K562 (cell line): ENCODE measurements around the gene CCNI. TPM values are rescaled to one million over a fixed set of nuclear protein-coding genes. Genes with fewer than 3 reads are reported as not detected.

Experiments used
- ATAC-seq: fragments of 200-7000 bp; cut with Tn5 transposase; 3 replicates; pipeline ENCODE4 v1.9.1; 2020; ENCODE audit warnings: moderate library complexity
- BruUV-seq: library from RNA; stranded (reverse); fragments of 400-500 nt; replicated peaks from 2 replicates; lab custom pipeline; 2021; lab: Mats Ljungman, UMichigan
- CTCF ChIA-PET: fragments of 300-600 bp; formaldehyde crosslinking; extraction: SDS; loops from one replicate; lab custom pipeline; 2021; ENCODE audit warnings: low intra/inter-chr PET ratio; lab: Yijun Ruan, JAX
- POLR2A ChIA-PET: fragments of 300-600, 350-650 bp; sonication (Branson Sonifier 250); formaldehyde crosslinking; extraction: SDS; loops from one replicate; lab custom pipeline; 2021; ENCODE audit warnings: antibody characterized with exemption, inconsistent platforms; lab: Yijun Ruan, JAX
- DNase-seq, 4 experiments: peaks; one replicate each; pipeline versions ENCODE4 v3.0.0 to v3.0.0-alpha.2; 2011 to 2018; ENCODE audit warnings: low spot score in 3 of 4, mixed read lengths in 3 of 4; ENCODE audit errors: extremely low read depth in 1 of 4
- FAIRE-seq: peaks from 2 replicates; lab custom pipeline; 2011; peaks lifted over from hg19 to GRCh38; lab: Jason Lieb, UNC
- H2AFZ ChIP-seq: 2 replicates; pipeline ENCODE4 v1.6.0; 2011; ENCODE audit warnings: low read depth, low read length, control low read depth, inconsistent platforms
- H3K27ac ChIP-seq: fragments of 200-600 bp; 3 replicates; pipeline ENCODE4 v1.8.0; 2011; ENCODE audit warnings: low read depth, mild to moderate bottlenecking, control low read depth, inconsistent platforms, low read length, moderate library complexity, mixed read lengths; ENCODE audit errors: extremely low read depth
- H3K27me3 ChIP-seq, 2 experiments: fragments of 300-600 bp in 1 of 2; 2 replicates in 1 of 2; 3 replicates in 1 of 2; pipeline versions ENCODE4 v1.6.0 to v1.8.0; 2011; ENCODE audit warnings: inconsistent platforms in 2 of 2, low read length in 2 of 2, mild to moderate bottlenecking in 1 of 2, mixed read lengths in 1 of 2, moderate library complexity in 1 of 2; ENCODE audit not compliant: control insufficient read depth in 2 of 2, insufficient read depth in 2 of 2
- H3K36me3 ChIP-seq: fragments of 300-600 bp; 3 replicates; pipeline ENCODE4 v1.8.0; 2011; ENCODE audit warnings: mild to moderate bottlenecking, low read length, inconsistent platforms; ENCODE audit not compliant: control insufficient read depth, insufficient read depth
- H3K4me1 ChIP-seq, 2 experiments: fragments of 200-600 bp in 1 of 2; replicated peaks in 1 of 2; 2 replicates in 1 of 2; 3 replicates in 1 of 2; pipeline versions ENCODE4 v1.5.1 to v1.8.0; 2011; ENCODE audit warnings: inconsistent platforms in 2 of 2, low read length in 2 of 2, mild to moderate bottlenecking in 1 of 2, mixed read lengths in 1 of 2, moderate library complexity in 1 of 2; ENCODE audit not compliant: control insufficient read depth in 2 of 2, insufficient read depth in 2 of 2
- H3K4me2 ChIP-seq: 2 replicates; pipeline ENCODE4 v1.6.1; 2011; ENCODE audit warnings: low read length, control low read depth, inconsistent platforms, mixed read lengths; ENCODE audit not compliant: insufficient read depth
- H3K4me3 ChIP-seq: fragments of 200-600 bp; sonication (generic), shearing (Covaris generic); 2 replicates; pipeline ENCODE4 v1.5.1; 2016; ENCODE audit warnings: control low read depth, inconsistent platforms
- H3K79me2 ChIP-seq: fragments of 200-600 bp; 3 replicates; pipeline ENCODE4 v1.8.0; 2011; ENCODE audit warnings: low read length, inconsistent platforms; ENCODE audit not compliant: control insufficient read depth, insufficient read depth
- H3K9ac ChIP-seq, 2 experiments: 2 replicates each; pipeline versions ENCODE4 v1.6.0 to v1.6.1; 2011; ENCODE audit warnings: low read depth in 2 of 2, low read length in 2 of 2, control low read depth in 1 of 2, inconsistent platforms in 1 of 2, mild to moderate bottlenecking in 1 of 2, mixed read lengths in 1 of 2; ENCODE audit not compliant: insufficient read depth in 1 of 2
- H3K9me1 ChIP-seq: one replicate; pipeline ENCODE4 v1.6.0; 2011; ENCODE audit warnings: inconsistent platforms, mild to moderate bottlenecking, low read length, moderate library complexity; ENCODE audit not compliant: control insufficient read depth, insufficient read depth
- H3K9me3 ChIP-seq: replicated peaks from 2 replicates; pipeline ENCODE4 v1.5.1; 2011; ENCODE audit warnings: low read depth, low read length, inconsistent platforms; ENCODE audit not compliant: control insufficient read depth, insufficient read depth
- H4K20me1 ChIP-seq: replicated peaks from 2 replicates; pipeline ENCODE4 v1.6.1; 2011; ENCODE audit warnings: low read length, inconsistent platforms, mixed read lengths; ENCODE audit not compliant: control insufficient read depth, insufficient read depth
- BACH1 ChIP-seq: fragments of 200-800 bp; sonication (Bioruptor generic); IDR thresholded peaks from 2 replicates; pipeline ENCODE4 v1.6.1; 2016; ENCODE audit warnings: missing genetic modification characterization, missing compliant biosample characterization
- GTF2E2 ChIP-seq: fragments of 200-800 bp; sonication (Bioruptor generic); IDR thresholded peaks from 2 replicates; pipeline ENCODE4 v1.6.1; 2016; ENCODE audit warnings: missing genetic modification characterization, missing compliant biosample characterization
- PTTG1 ChIP-seq: fragments of 450-650 bp; IDR thresholded peaks from 2 replicates; pipeline ENCODE4 v1.6.1; 2016; ENCODE audit warnings: low read depth, mild to moderate bottlenecking, missing genetic modification characterization, missing compliant biosample characterization
- ZNF133 ChIP-seq: fragments of 250-450 bp; sonication (Bioruptor Pico); IDR thresholded peaks from 2 replicates; pipeline ENCODE4 v1.4.0; 2020; ENCODE audit warnings: mild to moderate bottlenecking
- WGBS: fragments of 100-300 bp; shearing (Covaris generic); methylation state at CpG from one replicate; pipeline ENCODE4 v1.1.6; 2016; ENCODE audit warnings: low coverage, mixed read lengths; ENCODE audit not compliant: insufficient coverage; ENCODE audit errors: missing lambda C conversion rate; 5-methylcytosine and 5-hydroxymethylcytosine counted together
- in situ Hi-C: fragments of 300-500 bp; cut with MboI; formaldehyde crosslinking; loops from 4 replicates; pipeline ENCODE4 v1.15.0; 2018; ENCODE audit warnings: inconsistent platforms, mixed read lengths
- intact Hi-C: fragments of 100-400 bp; cut with micrococcal nuclease; formaldehyde crosslinking; loops from 2 replicates; pipeline ENCODE4 v1.14.2; 2022
- polyA plus RNA-seq, 8 experiments: library from polyadenylated mRNA; depleted of rRNA in 4 of 8; stranded (reverse) in 5 of 8; unstranded in 3 of 8; fragments of >200 nt; fragmentation: Nextera tagmentation in 2 of 8; fragmentation: Illumina TruSeq in 1 of 8; extraction: Ambion mirVana in 2 of 8; extraction: Trizol in 1 of 8; gene quantifications; 2 replicates each; pipeline versions ENCODE4 v1.2.1 to v1.2.3, GENCODE V29; 2011 to 2014; ENCODE audit warnings: inconsistent platforms in 1 of 8, missing spikeins in 1 of 8
- total RNA-seq, 7 experiments: library from RNA; depleted of rRNA in 6 of 7; stranded (reverse); fragments of >200 nt in 6 of 7; fragmentation: Illumina TruSeq in 2 of 7; extraction: Trizol in 2 of 7; gene quantifications; 2 replicates each; pipeline versions ENCODE4 v1.2.1 to v1.2.3, GENCODE V29; 2011 to 2021; ENCODE audit warnings: low replicate concordance in 1 of 7
- TF ChIP-seq, protein P1 (sequence below): fragments of 250-450 bp; sonication (Bioruptor Pico); IDR thresholded peaks from 2 replicates; pipeline ENCODE4 v1.5.0; 2021; ENCODE audit warnings: mild to moderate bottlenecking, borderline replicate concordance

CCNI gene
- total and polyA plus RNA-seq, 9 of the 15 experiments (the other 6 are each of a cell fraction or from before 2014, with no cell fraction given) = 43.3 to 159 (median 98.5) TPM

DNA sequence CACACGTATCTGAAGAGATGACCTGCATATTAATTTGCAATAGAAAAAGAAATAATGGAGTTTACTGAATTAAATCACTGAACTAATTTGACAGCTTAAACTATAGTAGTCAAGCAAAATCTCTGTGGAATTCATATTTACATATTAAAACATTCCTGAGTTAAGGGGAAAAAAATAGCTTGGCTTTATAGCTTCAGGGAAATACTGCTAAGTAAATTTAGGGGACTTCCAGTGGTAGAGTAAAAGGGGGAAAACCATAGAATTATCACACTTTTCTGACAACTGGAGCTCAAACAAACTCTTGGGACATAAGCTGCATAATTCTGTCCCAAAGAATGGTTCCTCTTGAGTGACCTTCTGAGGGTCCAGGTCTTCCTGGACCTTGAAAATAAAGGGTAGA is 28.6 kb upstream of the CCNI start:
- ChIA-PET CTCF (no interaction called here), POLR2A (interaction anchor here (0.6 to 0.9 kb wide), 2 partner anchors 9 to 1020 kb away, joined by 3 to 4 read pairs; no protein-coding TSS in a partner anchor)
- Histone ChIP-seq H3K9ac (no peak overlapping the region), H3K4me1 (no peaks in the 10 kb centered on the region), H3K79me2 (no peaks in the 10 kb centered on the region), H3K4me2 (no peak overlapping the region), H4K20me1 (no peaks in the 10 kb centered on the region), H3K4me3 (no peak overlapping the region), H3K9me1 (no peaks in the 10 kb centered on the region), H2AFZ (no peak overlapping the region), H3K36me3 (no peaks in the 10 kb centered on the region), H3K9me3 (no peaks in the 10 kb centered on the region), H3K27ac (no peak overlapping the region), H3K27me3 (peaks cover 0 to 6% of the 10 kb centered on the region in 2 experiments)
- DNase-seq (no peak), ATAC-seq (no peak), FAIRE-seq (no peak)
- 0% methylated on average over 1 of the region's 1 CpG for WGBS
- BruUV-seq = no TSS peak
- intact Hi-C loops = no loop called here
- TF ChIP-seq, protein P1, sequence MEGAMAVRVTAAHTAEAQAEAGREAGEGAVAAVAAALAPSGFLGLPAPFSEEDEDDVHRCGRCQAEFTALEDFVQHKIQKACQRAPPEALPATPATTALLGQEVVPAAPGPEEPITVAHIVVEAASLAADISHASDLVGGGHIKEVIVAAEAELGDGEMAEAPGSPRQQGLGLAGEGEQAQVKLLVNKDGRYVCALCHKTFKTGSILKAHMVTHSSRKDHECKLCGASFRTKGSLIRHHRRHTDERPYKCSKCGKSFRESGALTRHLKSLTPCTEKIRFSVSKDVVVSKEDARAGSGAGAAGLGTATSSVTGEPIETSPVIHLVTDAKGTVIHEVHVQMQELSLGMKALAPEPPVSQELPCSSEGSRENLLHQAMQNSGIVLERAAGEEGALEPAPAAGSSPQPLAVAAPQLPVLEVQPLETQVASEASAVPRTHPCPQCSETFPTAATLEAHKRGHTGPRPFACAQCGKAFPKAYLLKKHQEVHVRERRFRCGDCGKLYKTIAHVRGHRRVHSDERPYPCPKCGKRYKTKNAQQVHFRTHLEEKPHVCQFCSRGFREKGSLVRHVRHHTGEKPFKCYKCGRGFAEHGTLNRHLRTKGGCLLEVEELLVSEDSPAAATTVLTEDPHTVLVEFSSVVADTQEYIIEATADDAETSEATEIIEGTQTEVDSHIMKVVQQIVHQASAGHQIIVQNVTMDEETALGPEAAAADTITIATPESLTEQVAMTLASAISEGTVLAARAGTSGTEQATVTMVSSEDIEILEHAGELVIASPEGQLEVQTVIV (CRISPR knock-in tag) = no peak
- TF ChIP-seq BACH1 (tag) = no peak
- TF ChIP-seq PTTG1 = no peak
- no peak for TF ChIP-seq GTF2E2
- no peak for TF ChIP-seq ZNF133 (CRISPR knock-in tag)
- in situ Hi-C loops = no loop called here
